ENCODE data around the gene ARAP1.

Gene ARAP1

DNA sequence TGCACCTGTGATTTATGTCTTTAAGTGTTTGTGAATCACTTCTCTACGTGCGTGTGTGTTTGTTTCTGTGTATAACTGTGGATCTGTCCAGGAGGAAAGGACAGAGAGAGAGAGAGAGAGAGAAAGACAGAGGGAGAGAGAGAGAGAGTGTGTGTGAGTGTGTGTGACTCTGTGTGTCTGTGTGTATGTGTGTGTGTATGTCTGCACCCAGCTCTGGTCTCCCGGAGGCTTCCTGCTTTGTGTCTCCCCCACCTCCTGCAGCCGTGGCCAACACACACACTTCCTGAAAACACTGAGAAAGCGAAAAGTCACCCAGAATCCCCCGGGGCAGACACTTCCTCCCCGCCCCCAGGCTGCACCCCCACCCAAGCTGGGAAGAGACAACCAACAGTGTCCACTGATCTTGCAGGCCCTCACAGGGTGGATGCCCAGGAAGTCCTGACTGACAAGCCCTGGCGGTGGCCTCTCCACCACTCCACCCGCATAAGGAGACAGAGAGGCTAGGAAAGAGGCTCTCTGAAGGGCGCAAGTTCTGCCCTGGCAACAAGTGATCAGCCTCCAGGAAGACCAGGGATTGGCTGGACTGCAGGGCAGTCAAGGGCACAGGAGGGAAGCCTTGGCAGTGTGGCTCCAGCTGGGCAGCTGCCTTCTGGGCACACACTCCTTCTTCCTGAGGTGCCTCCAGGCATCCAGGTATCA is 30.0 kb downstream of the ARAP1 start:
- DNase-seq: peak; percentile 94

DNA sequence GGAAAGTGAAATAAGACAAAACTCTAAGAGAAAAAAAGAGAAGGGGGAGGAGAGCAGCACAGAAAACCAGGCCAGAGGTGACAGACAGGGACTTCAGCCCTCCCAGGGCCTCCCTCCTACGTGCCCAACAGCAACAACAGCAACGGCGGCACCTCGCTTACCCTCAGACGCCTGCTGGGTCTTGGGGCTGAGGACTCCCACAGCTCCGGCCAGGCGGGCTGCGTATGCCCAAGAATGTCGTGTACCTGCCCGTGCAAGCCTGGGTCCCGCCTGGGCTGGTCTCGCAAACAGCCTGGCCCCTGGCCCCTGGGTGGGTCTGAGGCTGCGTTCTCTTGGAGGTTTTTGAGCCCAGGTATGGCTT is 30.5 kb downstream of the ARAP1 start:
- no peak for DNase-seq

- no peak for DNase-seq
These were observed 30.9 kb downstream of the ARAP1 start for GRCh38 chr11:72721276-72721675.

DNA sequence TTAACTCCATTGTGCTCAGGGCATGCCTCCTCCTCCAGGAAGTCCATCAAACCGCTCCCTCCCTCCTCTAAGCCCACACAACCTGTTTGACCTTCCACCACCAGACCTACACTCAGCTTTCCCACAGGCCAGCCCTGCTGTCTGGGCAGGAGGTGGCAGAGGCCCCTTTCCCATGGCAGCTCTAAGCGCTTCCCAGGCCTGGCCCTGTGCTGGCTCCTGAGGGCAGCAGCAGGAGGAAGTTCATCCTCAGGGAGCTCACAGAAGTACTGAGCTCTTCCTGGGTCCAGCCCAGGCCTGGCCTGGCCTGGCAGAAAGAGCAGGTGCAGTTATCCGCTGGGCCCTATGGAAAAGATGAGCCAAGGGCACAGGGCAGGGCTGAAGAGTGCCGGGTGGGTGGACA is 31.4 kb downstream of the ARAP1 start:
- DNase-seq: no peak

GRCh38 chr11:72720047-72720446 is 32.2 kb downstream of the ARAP1 start:
- no peak for DNase-seq

DNA sequence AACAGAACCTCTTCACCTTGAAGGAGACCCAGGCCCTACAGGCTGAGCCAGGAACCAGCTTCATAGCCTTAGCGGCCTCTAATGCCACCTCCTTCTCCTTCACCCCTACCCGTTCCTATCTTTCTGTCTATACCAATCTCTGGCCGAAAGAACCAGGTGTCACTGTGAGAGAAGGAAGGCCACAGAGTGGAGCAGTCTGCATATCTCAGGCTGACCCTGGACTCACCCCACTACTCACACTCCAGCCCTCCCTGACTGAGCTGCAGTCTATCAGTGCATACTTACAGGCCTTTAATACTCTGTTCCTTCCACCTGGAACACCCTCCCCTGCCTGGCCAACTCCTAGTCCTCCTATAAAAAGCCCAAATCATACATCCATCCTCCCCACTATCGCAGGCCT is 32.7 kb downstream of the ARAP1 start:
- DNase-seq: no peak

GRCh38 chr11:72719144-72719543 is 33.1 kb downstream of the ARAP1 start:
- DNase-seq: no peak

DNA sequence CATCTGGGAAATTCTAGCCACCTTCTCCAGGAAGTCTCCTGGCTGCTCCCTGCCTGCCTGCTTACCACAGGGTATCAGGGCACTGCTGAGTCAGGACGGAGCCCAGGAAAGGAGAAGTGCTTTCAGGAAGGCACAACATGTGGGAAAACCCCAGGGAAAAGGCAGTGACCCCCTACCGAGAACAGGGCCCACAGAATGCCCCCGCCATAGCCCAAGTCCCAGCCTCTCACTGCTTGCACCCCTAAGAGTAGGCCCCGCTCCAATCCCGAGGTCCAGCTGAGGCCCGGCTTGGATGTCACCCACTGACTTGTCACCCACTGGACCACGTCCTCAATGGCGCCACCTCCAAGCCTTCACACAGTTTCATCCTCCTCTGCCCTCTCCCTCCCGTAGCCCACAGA is 34.1 kb downstream of the ARAP1 start:
- DNase-seq: no peak

GRCh38 chr11:72716788-72717435 is 35.3 kb downstream of the ARAP1 start:
- DNase-seq: no peak

GRCh38 chr11:72716290-72716689 is 35.9 kb downstream of the ARAP1 start:
- peak; percentile 79 for DNase-seq

GRCh38 chr11:72712841-72713240 is 39.4 kb downstream of the ARAP1 start:
- DNase-seq: no peak

DNA sequence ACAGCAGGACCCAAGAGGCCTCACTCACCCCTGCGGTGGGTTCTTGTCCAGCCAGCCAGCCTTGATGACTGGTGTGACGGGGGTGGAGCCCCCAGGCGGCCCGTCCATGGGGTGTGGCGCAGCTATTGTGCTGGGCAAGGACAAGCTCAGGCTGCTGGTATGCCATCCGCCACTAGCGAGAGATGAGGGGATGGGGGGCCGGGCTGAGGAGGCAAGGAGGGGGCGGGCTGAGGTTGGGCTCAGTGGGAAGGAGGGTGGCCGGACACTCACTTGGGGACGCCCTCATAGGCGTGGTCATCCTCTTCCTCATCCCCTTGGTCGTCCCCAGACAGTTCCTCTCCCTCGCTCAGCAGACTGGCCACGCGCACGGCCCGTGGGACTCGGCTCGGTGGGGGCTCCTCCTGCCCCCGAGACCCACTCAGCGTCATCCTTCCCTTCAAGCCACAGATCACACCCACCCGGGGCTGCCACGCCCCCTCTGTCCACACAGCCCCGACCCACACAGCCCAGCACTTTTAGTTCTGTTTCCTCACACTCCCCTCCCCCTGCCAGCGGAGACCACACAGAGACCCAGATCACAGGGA is 39.9 kb downstream of the ARAP1 start:
- peak; percentile 75 for DNase-seq

DNA sequence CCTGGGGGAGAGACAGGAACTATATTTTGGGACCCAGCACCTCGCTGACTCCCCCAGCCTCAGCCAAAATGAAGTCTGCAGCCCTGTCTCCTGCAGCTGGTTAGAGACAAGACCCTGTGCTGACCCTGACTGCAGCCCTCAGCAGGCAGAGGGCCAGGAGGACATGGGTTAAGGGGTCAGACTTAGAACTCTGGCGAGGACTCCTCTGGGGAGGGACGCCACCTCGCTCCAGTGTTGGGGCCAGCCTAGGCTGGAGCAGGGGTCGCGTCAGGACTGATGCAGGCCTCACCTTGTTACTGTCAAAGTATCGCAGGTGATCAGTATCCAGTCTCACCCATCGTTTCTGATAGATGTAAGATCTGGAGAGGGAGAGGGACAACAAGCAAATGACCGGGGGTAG is 41.1 kb downstream of the ARAP1 start:
- DNase-seq: no peak

GRCh38 chr11:72710278-72710677 is 41.9 kb downstream of the ARAP1 start:
- no peak for DNase-seq

- DNase-seq: no peak
These were observed 42.5 kb downstream of the ARAP1 start for GRCh38 chr11:72709478-72710238.

GRCh38 chr11:72707032-72707431 is 45.2 kb downstream of the ARAP1 start:
- DNase-seq: no peak

GRCh38 chr11:72706579-72706978 is 45.6 kb downstream of the ARAP1 start:
- DNase-seq: no peak

DNA sequence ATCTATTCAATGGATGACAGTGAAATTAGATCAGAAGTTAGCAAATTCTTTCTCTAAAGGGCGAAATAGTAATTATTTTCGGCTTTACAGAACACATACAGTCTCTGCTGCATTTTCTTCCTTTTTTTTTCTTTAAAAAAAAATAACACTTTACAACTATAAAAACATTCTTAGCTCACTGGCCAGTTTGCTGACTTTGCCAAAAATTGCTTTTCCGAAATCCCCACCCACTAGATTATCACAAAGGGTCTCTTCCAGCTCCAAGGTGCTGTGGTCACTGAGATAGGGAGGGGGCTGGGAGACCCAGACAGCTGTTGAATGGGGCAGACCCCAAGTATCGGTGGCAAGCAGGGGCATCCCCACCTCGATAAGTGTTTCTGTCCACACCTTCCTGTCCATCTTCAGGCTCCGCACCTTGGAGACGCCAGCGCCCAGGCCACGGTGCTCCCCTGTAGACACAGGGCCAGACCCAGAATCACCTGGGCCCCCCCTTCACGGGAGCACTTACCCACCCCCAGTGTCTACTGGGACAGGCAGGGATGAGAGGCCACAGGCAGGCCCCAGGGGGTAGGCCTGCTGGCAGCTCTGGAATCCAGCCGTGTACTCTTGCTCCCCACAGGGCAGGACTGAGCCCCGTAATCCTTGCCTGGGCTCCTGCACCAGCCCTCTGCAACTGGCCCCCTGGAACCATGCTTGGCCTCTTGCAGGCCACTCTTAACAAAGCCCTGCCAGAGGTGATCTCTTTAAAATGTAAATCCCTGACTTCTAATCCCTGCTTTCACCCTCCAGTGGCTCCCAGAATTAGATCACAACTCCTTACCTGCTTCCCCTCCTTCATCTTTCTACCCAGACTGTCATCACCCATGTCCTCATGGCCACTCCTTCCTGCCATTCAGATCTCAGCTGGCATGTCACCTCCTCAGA is 46.5 kb downstream of the ARAP1 start:
- DNase-seq: no peak

- no peak for DNase-seq
These were observed 47.4 kb downstream of the ARAP1 start for GRCh38 chr11:72704783-72705265.

GRCh38 chr11:72704028-72704782 is 48.0 kb downstream of the ARAP1 start:
- no peak for DNase-seq

- DNase-seq: peak; percentile 91
These were observed 48.8 kb downstream of the ARAP1 start for GRCh38 chr11:72703267-72704008.

Data from left hindlimb (tissue), 1 donor.